ENCODE results near the gene PLA2G4F. TPM values are rescaled to one million over a fixed set of nuclear protein-coding genes. Genes with fewer than 3 reads are reported as not detected.

Gene PLA2G4F
- total and polyA plus RNA-seq, 7 experiments from 2014 or later, result not detected

- peaks cover 0 to 5% (median 2%) of the 10 kb centered on the region in 11 donors for H3K9me3 Mint-ChIP-seq
- H3K4me1 Mint-ChIP-seq, result peaks cover 0 to 11% (median 5%) of the 10 kb centered on the region in 7 donors
- H3K9me3 ChIP-seq (ENCODE audit: control insufficient read depth in 2 of 3, low read length in 3 of 3), result no peaks in the 10 kb centered on the region
- ChIA-PET CTCF (interaction anchor here (0.6 kb wide), 1 partner anchor 1501 kb away, joined by 3 read pairs; no protein-coding TSS in a partner anchor), POLR2A (interaction anchor here (0.8 kb wide), 1 partner anchor 425 kb away, joined by 3 read pairs; no protein-coding TSS in a partner anchor)
- peak in 1 of 9 donors; percentile 14 for DNase-seq
- peak overlapping the region in 1 of 9 donors; percentile 16 for H3K27ac Mint-ChIP-seq
- no peaks in the 10 kb centered on the region for H3K27me3 ChIP-seq (ENCODE audit: control insufficient read depth in 2 of 2, insufficient read depth in 2 of 2, low read length in 2 of 2)
- intact Hi-C loops (cut with micrococcal nuclease), result no loop called here
- ATAC-seq, result no peak
- peak overlapping the region in 6 of 10 donors; percentile 13 to 74 (median 36) for H3K4me3 Mint-ChIP-seq
- peaks cover 0 to 20% (median 0%) of the 10 kb centered on the region in 5 donors for H3K27me3 Mint-ChIP-seq
- peaks cover 0 to 4% (median 0%) of the 10 kb centered on the region in 5 donors for H3K36me3 Mint-ChIP-seq
- no peaks in the 10 kb centered on the region for H3K4me1 ChIP-seq (ENCODE audit: control insufficient read depth in 2 of 2, insufficient read depth in 2 of 2, low read length in 2 of 2)
- H3K27ac ChIP-seq (ENCODE audit: low read depth, low read length), result no peak overlapping the region
- H3K36me3 ChIP-seq (ENCODE audit: control insufficient read depth in 2 of 3, insufficient read depth in 3 of 3, low read length in 3 of 3), result no peaks in the 10 kb centered on the region
- H3K4me3 ChIP-seq (ENCODE audit: low read length), result no peak overlapping the region
Observed at GRCh38 chr15:42118650-42119445, 37.6 kb downstream of the PLA2G4F start.

- ChIA-PET POLR2A (no interaction called here), CTCF (no interaction called here)
- Mint-ChIP-seq H3K4me1 (peaks cover 4 to 33% (median 7%) of the 10 kb centered on the region in 7 donors), H3K27me3 (peaks cover 18 to 31% (median 24%) of the 10 kb centered on the region in 5 donors), H3K36me3 (peaks cover 0 to 8% (median 4%) of the 10 kb centered on the region in 5 donors), H3K27ac (no peak overlapping the region), H3K9me3 (peaks cover 0 to 16% (median 6%) of the 10 kb centered on the region in 11 donors), H3K4me3 (peak overlapping the region in 1 of 10 donors; percentile 12)
- intact Hi-C loops (cut with micrococcal nuclease), result no loop called here
- Histone ChIP-seq H3K4me1 (ENCODE audit: control insufficient read depth in 2 of 2, insufficient read depth in 2 of 2, low read length in 2 of 2) (no peaks in the 10 kb centered on the region), H3K9me3 (ENCODE audit: control insufficient read depth in 2 of 3, low read length in 3 of 3) (no peaks in the 10 kb centered on the region), H3K4me3 (ENCODE audit: low read length) (no peak overlapping the region), H3K36me3 (ENCODE audit: control insufficient read depth in 2 of 3, insufficient read depth in 3 of 3, low read length in 3 of 3) (no peaks in the 10 kb centered on the region), H3K27me3 (ENCODE audit: control insufficient read depth in 2 of 2, insufficient read depth in 2 of 2, low read length in 2 of 2) (no peaks in the 10 kb centered on the region), H3K27ac (ENCODE audit: low read depth, low read length) (no peak overlapping the region)
- no peak for DNase-seq
- no peak for ATAC-seq
Observed at GRCh38 chr15:42111924-42112323, 44.5 kb downstream of the PLA2G4F start.

- intact Hi-C loops (cut with micrococcal nuclease), result no loop called here
- peaks cover 4 to 33% (median 7%) of the 10 kb centered on the region in 7 donors for H3K4me1 Mint-ChIP-seq
- Histone ChIP-seq H3K4me3 (ENCODE audit: low read length) (no peak overlapping the region), H3K27ac (ENCODE audit: low read depth, low read length) (no peak overlapping the region), H3K36me3 (ENCODE audit: control insufficient read depth in 2 of 3, insufficient read depth in 3 of 3, low read length in 3 of 3) (no peaks in the 10 kb centered on the region), H3K27me3 (ENCODE audit: control insufficient read depth in 2 of 2, insufficient read depth in 2 of 2, low read length in 2 of 2) (no peaks in the 10 kb centered on the region), H3K9me3 (ENCODE audit: control insufficient read depth in 2 of 3, low read length in 3 of 3) (no peaks in the 10 kb centered on the region), H3K4me1 (ENCODE audit: control insufficient read depth in 2 of 2, insufficient read depth in 2 of 2, low read length in 2 of 2) (no peaks in the 10 kb centered on the region)
- peaks cover 21 to 39% (median 24%) of the 10 kb centered on the region in 5 donors for H3K27me3 Mint-ChIP-seq
- DNase-seq, result no peak
- ChIA-PET CTCF (no interaction called here), POLR2A (interaction anchor here (0.6 kb wide), 1 partner anchor 74 kb away, joined by 4 read pairs; no protein-coding TSS in a partner anchor)
- peaks cover 0 to 13% (median 4%) of the 10 kb centered on the region in 11 donors for H3K9me3 Mint-ChIP-seq
- H3K4me3 Mint-ChIP-seq, result no peak overlapping the region
- H3K36me3 Mint-ChIP-seq, result peaks cover 0 to 5% (median 0%) of the 10 kb centered on the region in 5 donors
- no peak overlapping the region for H3K27ac Mint-ChIP-seq
- no peak for ATAC-seq
Observed at GRCh38 chr15:42110367-42110766, 46.1 kb downstream of the PLA2G4F start.

GRCh38 chr15:42108806-42109205, 47.6 kb downstream of the PLA2G4F start:
- no peak overlapping the region for H3K4me3 Mint-ChIP-seq
- DNase-seq, result no peak
- peaks cover 4 to 33% (median 7%) of the 10 kb centered on the region in 7 donors for H3K4me1 Mint-ChIP-seq
- H3K27ac ChIP-seq (ENCODE audit: low read depth, low read length), result no peak overlapping the region
- H3K27ac Mint-ChIP-seq, result no peak overlapping the region
- H3K36me3 Mint-ChIP-seq, result peaks cover 0 to 5% (median 0%) of the 10 kb centered on the region in 5 donors
- CTCF ChIA-PET, result no interaction called here
- POLR2A ChIA-PET, result no interaction called here
- peaks cover 20 to 45% (median 23%) of the 10 kb centered on the region in 5 donors for H3K27me3 Mint-ChIP-seq
- no peaks in the 10 kb centered on the region for H3K27me3 ChIP-seq (ENCODE audit: control insufficient read depth in 2 of 2, insufficient read depth in 2 of 2, low read length in 2 of 2)
- no peak overlapping the region for H3K4me3 ChIP-seq (ENCODE audit: low read length)
- no peaks in the 10 kb centered on the region for H3K36me3 ChIP-seq (ENCODE audit: control insufficient read depth in 2 of 3, insufficient read depth in 3 of 3, low read length in 3 of 3)
- ATAC-seq, result no peak
- intact Hi-C loops (cut with micrococcal nuclease), result no loop called here
- no peaks in the 10 kb centered on the region for H3K4me1 ChIP-seq (ENCODE audit: control insufficient read depth in 2 of 2, insufficient read depth in 2 of 2, low read length in 2 of 2)
- no peaks in the 10 kb centered on the region for H3K9me3 ChIP-seq (ENCODE audit: control insufficient read depth in 2 of 3, low read length in 3 of 3)
- H3K9me3 Mint-ChIP-seq, result peaks cover 0 to 13% (median 4%) of the 10 kb centered on the region in 11 donors

GRCh38 chr15:42108189-42108588, 48.2 kb downstream of the PLA2G4F start:
- Mint-ChIP-seq H3K9me3 (peaks cover 0 to 10% (median 4%) of the 10 kb centered on the region in 11 donors), H3K4me3 (no peak overlapping the region)
- H3K4me1 ChIP-seq (ENCODE audit: control insufficient read depth in 2 of 2, insufficient read depth in 2 of 2, low read length in 2 of 2), result no peaks in the 10 kb centered on the region

GRCh38 chr15:42107473-42107872, 49.0 kb downstream of the PLA2G4F start:
- intact Hi-C loops (cut with micrococcal nuclease), result no loop called here
- H3K36me3 ChIP-seq (ENCODE audit: control insufficient read depth in 2 of 3, insufficient read depth in 3 of 3, low read length in 3 of 3), result no peaks in the 10 kb centered on the region
- H3K9me3 ChIP-seq (ENCODE audit: control insufficient read depth in 2 of 3, low read length in 3 of 3), result no peaks in the 10 kb centered on the region
- H3K9me3 Mint-ChIP-seq, result peaks cover 0 to 3% (median 1%) of the 10 kb centered on the region in 11 donors
- H3K27me3 ChIP-seq (ENCODE audit: control insufficient read depth in 2 of 2, insufficient read depth in 2 of 2, low read length in 2 of 2), result no peaks in the 10 kb centered on the region
- DNase-seq, result peak in 1 of 9 donors; percentile 46
- H3K27ac ChIP-seq (ENCODE audit: low read depth, low read length), result no peak overlapping the region
- no peak for ATAC-seq
- H3K4me3 ChIP-seq (ENCODE audit: low read length), result no peak overlapping the region
- peak overlapping the region in 1 of 9 donors; percentile 41 for H3K27ac Mint-ChIP-seq
- H3K36me3 Mint-ChIP-seq, result peaks cover 0 to 5% (median 0%) of the 10 kb centered on the region in 5 donors
- CTCF ChIA-PET, result no interaction called here
- H3K27me3 Mint-ChIP-seq, result peaks cover 15 to 37% (median 23%) of the 10 kb centered on the region in 5 donors
- H3K4me1 ChIP-seq (ENCODE audit: control insufficient read depth in 2 of 2, insufficient read depth in 2 of 2, low read length in 2 of 2), result no peaks in the 10 kb centered on the region
- POLR2A ChIA-PET, result no interaction called here
- H3K4me3 Mint-ChIP-seq, result peak overlapping the region in 4 of 10 donors; percentile 18 to 55 (median 42)
- H3K4me1 Mint-ChIP-seq, result peaks cover 4 to 31% (median 7%) of the 10 kb centered on the region in 7 donors

More at GRCh38 chr15:42108189-42108588, 48.2 kb downstream of the PLA2G4F start:
- H3K36me3 ChIP-seq (ENCODE audit: control insufficient read depth in 2 of 3, insufficient read depth in 3 of 3, low read length in 3 of 3), result no peaks in the 10 kb centered on the region
- POLR2A ChIA-PET, result no interaction called here
- peaks cover 16 to 41% (median 23%) of the 10 kb centered on the region in 5 donors for H3K27me3 Mint-ChIP-seq
- H3K4me1 Mint-ChIP-seq, result peaks cover 4 to 33% (median 7%) of the 10 kb centered on the region in 7 donors
- no peaks in the 10 kb centered on the region for H3K27me3 ChIP-seq (ENCODE audit: control insufficient read depth in 2 of 2, insufficient read depth in 2 of 2, low read length in 2 of 2)
- no peak overlapping the region for H3K27ac ChIP-seq (ENCODE audit: low read depth, low read length)
- ATAC-seq (no peak), DNase-seq (no peak)
- H3K36me3 Mint-ChIP-seq, result peaks cover 0 to 5% (median 0%) of the 10 kb centered on the region in 5 donors
- CTCF ChIA-PET, result no interaction called here
- H3K4me3 ChIP-seq (ENCODE audit: low read length), result no peak overlapping the region
- no peak overlapping the region for H3K27ac Mint-ChIP-seq
- H3K9me3 ChIP-seq (ENCODE audit: control insufficient read depth in 2 of 3, low read length in 3 of 3), result no peaks in the 10 kb centered on the region
- intact Hi-C loops (cut with micrococcal nuclease), result no loop called here

Data from naive thymus-derived CD4-positive, alpha-beta T cell (primary cell).